CD4-positive, alpha-beta T cell treated with Interleukin-21 for 1 hour (primary cell): Measurements from ENCODE around the gene LRMDA.

Experiments used
- DNase-seq: peaks from one replicate; pipeline ENCODE4 v3.0.0-alpha.2; 2020

LRMDA gene

DNA sequence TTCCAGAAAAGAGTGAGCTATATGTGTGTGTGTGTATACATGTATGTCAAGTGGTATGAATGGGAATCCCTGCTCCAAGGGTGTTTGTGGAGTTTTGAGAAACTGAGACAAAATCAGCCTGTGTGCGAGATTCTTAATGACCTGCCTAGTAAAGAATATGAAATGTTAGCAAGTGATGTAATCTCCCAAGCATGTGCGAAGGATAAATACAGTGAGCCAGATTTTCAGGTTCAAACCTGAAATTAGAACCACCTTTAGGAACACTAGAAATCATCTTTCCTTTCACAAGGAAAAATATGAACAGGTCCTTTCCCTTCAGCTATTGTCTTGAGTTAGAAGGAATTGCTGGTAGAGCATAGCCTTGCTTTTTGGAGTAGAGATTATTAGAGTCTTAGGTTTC is 457.6 kb downstream of the LRMDA start:
- no peak for DNase-seq

DNA sequence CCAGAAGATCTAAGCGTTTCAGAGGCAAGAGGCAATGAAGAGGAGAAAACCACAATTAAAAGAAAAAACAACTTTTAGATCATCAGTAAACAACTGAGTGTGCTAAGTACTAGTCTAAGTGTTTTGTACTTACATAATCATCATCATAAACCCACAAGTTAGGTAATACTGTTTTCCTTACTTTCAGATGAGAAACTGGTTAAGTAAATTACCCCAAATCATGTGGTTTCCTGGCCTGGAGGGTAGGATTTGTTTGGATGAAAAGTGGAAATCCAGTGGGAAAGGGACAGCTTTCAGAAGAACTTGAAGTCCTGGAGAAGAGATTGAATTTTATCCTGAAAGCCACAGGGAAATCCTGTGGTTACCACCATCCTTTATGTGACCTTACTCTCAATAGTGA is 463.3 kb downstream of the LRMDA start:
- no peak for DNase-seq

DNA sequence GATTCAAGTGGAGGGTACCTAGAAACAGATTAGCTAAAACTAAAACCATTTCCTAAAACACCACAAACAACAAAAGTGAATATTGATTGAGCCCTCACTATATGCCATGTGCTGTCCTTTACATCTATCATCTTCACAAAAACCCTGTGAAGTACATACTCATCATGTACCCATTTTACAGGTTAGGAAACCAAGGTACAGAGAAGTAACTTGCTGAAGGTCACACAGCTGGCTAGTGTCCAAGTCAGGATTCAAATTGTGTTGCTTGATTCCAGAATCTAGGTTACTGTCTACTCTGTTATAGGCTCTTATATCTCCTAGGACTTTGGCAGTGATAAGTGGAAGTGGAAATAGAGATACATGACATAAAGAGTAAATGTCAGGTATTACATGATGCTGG is 463.8 kb downstream of the LRMDA start:
- DNase-seq, result no peak

DNA sequence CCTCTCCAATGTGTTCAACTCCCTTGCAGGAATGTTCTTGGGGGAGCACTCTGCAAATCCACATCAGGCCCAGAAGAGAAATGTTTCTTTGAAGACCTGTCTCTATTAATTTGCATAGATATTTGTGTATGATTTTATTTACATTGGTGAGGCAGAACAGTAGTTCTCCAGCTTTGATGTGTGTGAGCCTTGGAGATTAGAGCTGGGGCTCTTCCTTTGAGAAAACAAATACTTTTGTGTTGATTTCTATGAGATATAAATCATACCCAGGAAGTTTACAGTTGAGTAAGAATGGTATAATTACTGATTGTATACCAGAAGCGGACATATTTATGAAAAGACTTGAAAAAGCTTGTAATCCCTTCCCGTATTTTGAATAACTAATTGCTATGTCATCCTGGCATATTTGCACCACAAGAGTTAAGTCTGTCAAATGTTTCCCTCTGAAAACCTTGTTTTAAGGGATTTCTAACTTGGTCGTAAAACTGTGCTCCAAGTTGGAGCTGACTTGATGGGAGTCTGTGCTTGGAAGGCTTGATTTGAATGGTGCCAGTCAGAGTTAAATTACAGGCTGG is 468.5 kb downstream of the LRMDA start:
- DNase-seq, result no peak

DNA sequence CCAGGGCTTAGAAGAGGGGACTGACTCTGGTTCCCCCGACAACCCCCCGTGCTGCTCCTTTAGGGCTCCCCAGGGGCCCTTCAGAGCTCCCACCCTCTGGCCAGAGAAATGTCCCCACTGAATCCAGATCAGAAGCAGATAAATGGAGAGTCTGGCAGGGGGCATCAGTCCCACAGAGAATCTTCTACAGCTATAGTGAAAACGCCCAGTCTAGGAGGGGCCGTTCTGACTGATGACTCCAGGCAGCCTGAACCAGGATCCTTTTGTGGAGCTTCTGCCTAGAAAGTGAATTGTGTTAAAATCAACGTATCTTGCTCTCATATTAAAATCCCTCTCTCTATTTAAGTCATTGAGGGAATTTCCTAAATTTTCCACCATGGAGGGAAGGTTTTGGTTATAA is 471.4 kb downstream of the LRMDA start:
- no peak for DNase-seq

DNA sequence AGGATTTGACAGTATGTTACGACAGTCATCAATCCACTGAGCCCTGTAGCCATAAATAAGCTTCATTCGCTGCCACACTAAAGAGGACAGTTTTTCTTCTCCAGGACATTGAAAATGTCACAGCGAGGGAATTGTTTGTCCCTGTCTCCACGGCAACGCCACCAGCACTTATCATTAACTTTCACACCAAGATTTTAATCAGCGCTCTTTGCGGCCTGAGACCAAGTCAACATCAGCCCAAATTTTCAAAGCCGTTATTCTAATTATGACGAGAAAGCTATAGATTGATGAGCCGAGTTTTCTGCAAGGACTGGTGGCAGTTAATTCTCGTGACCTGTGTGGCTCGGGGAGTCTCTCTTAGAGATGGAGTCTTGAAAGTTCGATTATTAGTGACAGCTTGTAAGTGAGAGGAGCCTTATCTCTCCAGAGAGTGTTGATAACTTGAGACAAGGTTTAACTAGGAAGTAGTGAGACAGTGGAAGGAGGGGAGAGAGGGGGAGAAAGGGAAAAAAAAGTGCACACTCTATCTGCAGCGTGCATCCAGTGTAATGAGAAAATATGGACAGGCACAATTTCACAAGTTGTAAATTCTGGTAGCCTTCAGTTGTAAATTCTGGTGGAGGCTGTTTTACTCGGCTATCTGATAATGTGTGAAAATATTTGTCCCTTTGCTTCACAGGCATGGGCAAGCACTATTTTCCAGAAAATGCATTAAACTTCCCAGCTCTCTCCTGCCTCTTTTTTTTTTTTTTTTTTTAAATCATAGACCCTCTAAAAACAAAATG is 473.3 kb downstream of the LRMDA start:
- DNase-seq, result no peak

DNA sequence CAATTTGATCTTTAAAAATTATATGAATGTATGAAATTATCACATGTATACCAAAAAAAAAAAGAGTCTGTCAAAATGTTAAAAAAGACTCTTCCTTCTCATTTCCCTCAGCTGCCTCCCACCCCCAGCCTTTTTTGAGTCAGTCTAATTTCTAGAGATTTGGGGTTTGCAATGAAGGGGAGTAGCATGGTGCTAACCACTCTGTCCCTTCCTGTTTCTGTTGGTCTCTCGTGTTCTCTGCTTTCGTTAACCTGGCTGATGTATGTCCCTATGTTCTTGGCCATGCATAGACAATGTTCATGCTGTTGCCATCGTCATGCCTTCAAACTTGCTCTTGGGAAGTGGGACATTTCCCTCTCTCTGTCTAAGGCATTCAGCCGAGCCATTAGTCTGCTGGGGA is 474.1 kb downstream of the LRMDA start:
- DNase-seq, result no peak

DNA sequence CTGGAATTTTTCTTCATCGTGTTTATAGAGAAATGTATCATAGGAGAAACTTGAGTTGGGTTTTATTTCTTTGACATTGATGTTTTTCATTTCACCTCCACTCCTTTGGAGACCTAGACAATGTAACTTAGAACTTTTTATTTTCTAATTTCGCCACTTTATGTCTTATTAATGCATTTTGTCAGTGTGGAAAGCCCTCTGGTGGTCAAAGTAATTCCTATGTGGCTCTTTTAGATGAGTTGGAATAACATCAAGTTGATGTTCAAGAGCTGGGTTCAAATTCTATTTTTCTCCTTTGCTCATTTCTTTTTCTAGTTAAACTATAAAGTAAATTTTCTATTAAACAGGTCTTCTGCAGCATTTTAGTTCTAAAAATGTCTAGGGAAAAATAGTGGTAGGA is 478.6 kb downstream of the LRMDA start:
- DNase-seq, result no peak

DNA sequence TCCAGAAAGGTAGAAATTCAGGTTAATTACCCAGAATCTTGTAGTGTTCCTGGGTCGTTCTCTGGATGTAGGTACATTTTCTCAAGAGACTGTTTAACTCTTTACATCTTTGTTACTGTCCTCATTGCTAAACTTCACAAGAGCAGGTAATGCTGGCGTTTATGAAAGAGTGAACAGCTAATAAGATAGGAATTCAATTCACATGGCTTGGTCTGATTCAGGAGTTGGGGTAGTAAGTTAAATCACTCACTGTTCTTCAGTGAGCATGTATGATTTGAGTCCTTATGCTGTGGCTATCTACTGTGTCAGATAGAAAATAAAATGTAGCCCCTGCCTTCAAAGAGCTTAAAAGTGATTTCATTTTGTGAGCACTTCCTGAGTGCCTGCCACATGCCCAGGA is 480.0 kb downstream of the LRMDA start:
- no peak for DNase-seq

DNA sequence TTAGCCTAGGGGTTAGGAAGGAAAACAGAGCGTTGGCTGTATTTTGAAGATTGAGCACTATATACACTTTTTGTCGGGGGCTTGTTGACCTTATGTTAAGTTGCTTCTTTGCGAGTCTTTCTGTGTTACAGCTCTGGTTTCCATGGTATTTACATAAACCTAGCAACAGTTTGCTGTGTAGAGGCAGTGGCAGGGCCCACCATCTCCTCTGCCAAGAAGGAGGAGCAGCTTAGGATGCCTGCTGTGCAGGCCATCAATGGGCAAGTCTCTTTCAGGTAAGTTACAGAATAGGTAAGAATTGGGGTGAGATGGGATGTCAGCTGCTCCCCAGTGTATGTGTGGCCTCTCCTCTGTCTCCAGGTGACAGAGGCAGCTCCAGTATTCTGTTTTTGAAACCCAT is 485.5 kb downstream of the LRMDA start:
- no peak for DNase-seq

DNA sequence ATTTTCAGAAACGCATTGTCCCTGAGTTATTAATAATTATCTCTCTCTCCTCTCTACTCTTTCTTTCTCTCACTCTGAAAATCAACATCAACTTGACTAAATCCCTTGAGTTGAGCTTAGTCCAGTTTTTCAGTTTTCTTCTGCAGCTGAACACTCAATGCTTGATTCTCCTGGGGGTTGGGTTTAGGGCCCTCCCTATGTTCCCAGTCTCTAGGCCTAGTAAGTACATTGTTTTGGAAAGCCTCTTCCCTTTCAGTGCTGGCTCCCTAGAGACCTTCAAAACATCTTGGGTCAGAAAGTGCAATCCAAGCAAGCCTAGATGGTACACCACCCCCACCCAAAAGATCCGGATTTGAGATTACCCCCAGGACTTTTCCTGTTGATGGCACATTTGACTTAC is 488.5 kb downstream of the LRMDA start:
- DNase-seq, result no peak

DNA sequence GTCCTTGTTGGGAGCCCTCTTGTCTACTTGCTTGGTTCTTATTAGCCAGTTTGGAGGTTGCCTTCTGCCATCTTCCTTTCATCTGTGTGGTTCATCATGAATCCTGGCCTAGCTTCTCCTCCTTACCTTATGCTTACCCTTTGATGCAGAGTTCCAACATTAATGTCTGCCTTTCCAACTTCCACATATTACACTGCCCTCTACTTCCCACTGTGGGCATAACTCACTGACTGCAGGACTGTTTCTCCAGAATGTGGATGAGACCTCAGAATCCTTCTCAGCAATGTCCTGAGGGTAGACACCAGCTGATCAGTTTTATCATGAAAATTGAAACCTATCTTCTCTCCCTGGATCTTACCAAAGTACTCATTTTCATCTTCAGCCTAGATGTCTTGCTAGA is 491.0 kb downstream of the LRMDA start:
- DNase-seq, result no peak

DNA sequence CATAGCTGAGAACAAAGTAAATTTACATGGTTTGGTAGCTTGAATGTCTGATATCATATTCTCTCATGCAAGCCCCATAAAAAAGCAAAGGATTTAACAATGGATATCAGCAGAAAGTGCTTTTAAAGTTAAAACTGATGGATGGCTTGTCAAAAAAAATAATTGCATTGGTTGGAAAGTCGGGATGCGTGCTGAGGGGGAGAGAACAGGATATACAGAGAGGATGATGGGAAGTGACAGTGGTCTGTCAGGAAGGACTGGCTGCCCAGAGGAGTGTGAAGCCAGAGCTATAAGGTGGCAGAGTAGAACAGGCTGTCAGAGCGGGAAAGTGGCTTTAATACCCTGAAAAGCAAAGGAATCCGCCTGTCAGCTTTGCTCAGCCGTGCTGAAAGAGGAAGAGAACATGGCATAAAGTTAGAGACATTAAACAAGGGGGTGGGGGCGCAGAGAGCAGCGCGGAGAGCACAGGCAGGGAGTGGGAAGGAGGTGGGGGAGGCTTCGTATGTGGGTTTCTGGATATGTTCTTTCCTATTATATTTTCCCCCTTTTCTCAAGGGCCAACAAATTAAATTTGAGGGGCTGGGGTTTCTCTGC is 493.0 kb downstream of the LRMDA start:
- no peak for DNase-seq

DNA sequence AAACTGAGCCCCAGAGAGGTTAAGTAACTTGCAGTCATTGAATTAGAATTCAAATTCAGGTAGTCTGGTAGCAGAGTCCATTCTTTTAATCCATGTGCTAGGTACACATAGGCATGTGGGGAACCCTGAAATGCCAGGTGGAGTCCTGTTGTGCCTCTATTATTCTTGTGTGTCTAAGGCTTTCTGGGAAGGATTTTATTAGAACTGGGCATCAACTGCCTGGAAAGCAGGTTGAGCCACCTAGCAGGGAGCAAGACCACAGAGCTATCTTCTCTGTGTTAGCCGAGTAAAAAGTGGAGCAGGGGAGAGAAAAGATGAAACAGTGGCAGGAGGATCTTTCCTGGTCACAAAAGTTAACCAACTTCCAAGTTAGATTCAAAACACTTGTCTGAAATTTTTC is 494.6 kb downstream of the LRMDA start:
- DNase-seq, result no peak

DNA sequence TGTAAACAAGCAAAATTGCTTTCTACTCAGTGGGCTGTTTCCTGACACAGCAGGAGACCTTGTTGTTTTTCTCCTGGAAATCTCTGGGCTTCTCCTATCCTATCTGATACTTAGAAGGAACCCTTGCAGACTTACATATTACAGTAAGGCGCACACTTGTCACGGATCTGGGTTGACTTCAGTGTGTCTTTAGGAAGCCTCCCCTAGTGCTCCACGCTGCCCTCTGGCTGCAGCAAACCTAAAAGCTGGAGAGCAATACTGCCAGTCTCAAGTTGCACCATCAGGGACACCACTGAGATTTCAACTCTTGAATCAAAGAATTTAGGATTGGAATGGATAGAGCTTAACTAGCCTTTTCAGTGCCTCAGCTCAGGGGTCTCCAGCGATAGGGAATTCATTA is 495.3 kb downstream of the LRMDA start:
- DNase-seq, result no peak

DNA sequence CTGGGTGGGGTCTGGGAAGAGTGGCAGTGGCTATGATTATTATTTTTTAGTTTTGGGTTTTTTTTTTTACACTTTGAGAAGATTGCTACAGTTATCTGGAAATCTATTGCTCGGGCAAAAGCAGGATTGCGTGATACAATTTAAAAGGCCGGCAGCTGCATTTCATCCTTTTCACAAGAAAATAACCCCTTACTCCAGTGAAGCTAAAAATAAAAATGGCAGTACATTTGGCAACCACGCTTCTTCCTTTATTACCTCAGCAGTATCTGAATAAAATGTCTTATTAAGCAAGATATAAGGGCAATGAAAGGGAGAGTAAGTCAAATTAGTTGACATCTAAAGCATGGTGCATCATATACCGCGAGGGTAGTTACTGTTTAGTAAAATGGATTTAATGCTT is 496.8 kb downstream of the LRMDA start:
- no peak for DNase-seq

DNA sequence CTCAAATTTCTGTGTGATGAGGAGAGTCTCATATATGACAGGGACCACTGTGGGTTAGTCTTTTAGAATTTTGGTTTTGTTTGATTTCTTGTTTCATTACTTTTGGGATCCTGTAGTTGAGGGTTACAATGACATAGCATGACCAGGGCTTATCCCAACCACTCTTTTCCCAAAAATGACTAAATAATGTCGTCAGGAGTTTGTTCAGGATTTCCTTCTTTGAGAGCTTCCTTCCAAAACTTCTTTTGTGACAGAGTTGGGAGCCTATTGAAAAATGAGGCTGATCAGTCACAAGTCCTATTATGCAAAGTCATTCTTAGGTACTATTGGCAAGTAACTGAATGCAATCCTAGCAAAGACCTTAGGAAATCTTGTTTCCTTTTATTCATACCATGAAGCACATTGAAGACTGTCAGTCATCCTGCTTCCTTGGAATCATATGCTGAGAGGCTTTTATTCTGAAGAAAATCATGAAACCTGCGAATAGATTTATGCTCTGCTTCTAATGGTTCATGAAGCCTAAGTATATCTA is 498.3 kb downstream of the LRMDA start:
- DNase-seq, result no peak

DNA sequence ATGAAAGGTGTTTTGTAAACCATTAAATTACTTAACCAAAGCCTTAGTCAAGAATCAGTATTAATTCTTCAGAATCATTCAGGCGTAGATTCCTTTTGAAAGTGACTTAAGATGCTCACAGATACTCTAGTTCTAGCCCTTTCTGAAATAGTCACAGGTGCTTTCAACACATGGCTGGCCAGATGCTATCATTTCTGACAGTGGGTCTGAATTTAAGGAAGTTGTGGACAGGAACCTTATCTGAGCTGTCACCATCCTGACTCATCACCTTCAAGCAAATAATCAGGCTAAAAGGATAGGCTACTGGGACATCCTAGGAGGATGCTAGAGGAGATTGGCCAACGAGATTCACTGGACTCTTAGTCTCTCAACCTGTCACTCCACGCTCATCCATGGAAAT is 501.5 kb downstream of the LRMDA start:
- no peak for DNase-seq

DNA sequence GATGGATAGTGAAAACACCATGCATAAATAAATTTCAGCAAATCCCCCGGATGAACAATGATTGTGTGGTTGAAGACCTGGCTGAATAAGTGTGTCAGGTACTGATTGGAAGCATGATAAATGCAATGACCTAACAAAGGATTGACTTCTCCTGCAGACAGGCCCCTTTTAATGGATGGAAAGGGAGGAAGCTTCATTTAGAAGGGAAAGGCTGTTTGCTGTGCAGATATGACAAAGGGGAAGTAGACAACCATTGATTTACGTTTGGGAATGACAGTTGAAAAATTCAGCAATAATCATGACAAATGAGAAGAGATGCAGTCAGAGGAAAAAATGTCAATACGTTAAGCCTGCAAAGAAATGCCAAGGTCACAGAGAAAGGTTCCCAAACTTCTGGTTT is 503.8 kb downstream of the LRMDA start:
- DNase-seq, result no peak

DNA sequence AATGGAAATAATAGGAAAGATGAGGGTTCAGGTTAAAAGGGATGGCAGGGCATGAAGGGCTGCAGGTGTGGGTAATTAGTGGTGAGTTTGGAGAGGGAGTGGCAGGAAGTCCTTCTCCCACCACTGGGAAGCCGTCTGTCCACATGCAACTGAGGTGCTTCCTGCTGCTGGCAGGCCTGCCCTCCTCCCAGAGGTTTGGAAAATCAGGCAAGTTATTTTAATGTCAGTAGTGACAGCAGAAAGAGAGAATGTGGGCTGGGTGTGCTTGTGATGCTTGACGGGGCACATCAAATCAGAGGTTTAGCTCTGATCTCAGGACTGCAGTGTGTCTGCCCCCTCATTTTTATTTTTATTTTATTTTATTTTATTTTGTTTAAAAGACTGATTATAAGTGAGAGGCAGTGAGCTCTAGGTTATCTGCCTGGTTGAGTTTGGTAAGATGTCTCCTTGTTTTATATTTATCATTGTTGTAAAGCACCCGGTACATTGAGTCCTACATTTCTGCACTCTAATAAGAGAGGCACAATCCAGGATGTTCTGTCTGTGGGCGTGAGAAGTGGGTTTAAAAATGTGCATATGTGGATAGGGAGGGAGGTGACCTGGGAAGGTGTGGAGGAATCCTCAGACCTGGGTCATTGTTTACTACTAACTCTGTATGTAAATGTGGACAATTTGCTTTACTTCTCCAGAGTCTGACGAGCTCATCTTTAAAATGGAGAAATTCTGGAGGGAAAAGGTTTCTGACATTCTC is 504.4 kb downstream of the LRMDA start:
- no peak for DNase-seq

DNA sequence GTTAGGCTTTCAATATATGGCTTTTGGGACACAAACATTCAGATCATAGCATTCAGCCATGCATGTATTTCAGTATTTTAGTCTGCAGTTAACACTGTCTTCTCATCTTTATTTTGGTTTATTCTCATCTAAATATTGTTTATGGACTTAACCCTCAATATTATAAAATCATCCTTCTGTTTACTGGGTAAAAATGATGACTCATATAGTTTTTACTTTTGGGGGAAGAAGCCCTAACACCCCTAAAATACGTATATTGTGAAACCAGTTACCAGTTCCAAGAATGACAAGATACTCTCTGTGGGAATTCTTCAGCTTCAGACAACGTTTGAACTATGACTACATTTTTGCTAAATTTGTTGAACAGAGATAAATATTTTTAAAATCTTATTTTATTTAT is 505.4 kb downstream of the LRMDA start:
- DNase-seq, result no peak

DNA sequence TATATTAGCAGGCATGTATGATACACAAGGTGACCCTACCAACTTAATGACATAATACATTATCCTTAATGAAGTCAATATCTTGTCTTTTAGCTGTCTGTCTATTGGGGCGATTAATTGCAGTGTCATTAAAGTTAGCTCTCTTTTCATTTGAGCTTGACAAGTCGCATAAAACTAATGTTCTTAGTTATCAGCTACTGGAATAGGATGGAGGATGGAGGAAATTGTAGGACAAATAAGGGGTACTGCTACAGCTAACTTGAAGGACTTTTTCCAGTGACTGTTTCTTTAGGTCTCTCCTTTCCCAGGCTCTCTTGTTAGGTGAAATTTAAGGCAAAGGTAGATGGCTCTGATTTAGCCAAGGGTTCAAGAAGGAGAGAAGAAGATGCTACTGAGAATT is 506.4 kb downstream of the LRMDA start:
- DNase-seq, result no peak

DNA sequence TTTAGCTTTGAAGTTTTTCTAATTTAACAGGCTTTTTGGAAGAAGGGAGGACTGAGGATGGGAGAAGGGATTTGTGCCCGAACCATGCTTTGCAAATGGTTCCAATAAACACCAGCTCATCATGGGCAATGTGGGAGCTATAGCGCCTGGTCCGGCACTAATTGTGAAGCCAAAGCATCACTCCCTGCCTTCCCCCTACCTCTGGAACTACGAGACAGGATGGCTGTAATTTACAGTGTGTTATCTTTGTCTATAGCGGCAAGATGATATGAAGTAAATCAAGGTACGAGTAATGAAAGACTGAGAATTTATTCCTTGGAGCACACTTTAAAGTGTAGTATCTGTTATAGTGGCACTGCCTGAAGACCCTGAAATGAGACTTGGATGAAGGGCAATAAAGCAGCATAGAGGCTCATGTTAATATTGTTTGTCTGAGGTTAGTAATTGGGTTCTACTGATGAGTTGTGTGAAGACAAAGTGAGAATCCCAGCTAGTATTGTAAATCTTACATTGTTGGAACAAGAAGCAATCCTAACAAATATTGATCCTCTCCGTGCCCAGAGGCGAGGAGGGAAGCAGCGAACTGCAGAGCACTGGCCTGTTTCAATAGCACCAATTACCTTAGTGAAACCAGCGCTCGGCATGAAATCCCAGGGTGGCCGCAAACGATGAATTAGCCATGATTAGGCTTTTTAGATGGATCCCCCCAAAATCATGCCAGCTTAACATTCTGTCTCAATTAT is 507.1 kb downstream of the LRMDA start:
- DNase-seq, result no peak
